HepG2 (cell line): ENCODE results near the gene MYOM1. TPM values are rescaled to one million over a fixed set of nuclear protein-coding genes. Genes with fewer than 3 reads are reported as not detected.

Experiments
- ATF2 ChIP-seq: sonication (generic); formaldehyde crosslinking; IDR thresholded peaks from 2 replicates; pipeline ENCODE4 v1.4.0; 2020; ENCODE audit warnings: missing genetic modification reagents
- ATF7-NPFF ChIP-seq: sonication (generic); formaldehyde crosslinking; IDR thresholded peaks from 2 replicates; pipeline ENCODE4 v1.8.1; 2023; ENCODE audit warnings: mild to moderate bottlenecking, low read depth, missing genetic modification reagents, moderate library complexity
- BCL6 ChIP-seq: IDR thresholded peaks from 2 replicates; pipeline ENCODE4 v1.6.1; 2016; ENCODE audit warnings: missing genetic modification reagents, missing compliant biosample characterization
- HMG20A ChIP-seq: IDR thresholded peaks from 2 replicates; pipeline ENCODE4 v1.6.1; 2016; ENCODE audit warnings: borderline replicate concordance
- KLF6 ChIP-seq: IDR thresholded peaks from 2 replicates; pipeline ENCODE4 v1.8.0; 2016; ENCODE audit warnings: missing biosample characterization, missing genetic modification reagents
- KMT2A ChIP-seq: sonication (generic); formaldehyde crosslinking; IDR thresholded peaks from 2 replicates; pipeline ENCODE4 v1.4.0; 2020; ENCODE audit warnings: missing genetic modification reagents
- KMT2B ChIP-seq: IDR thresholded peaks from 2 replicates; pipeline ENCODE4 v1.6.1; 2016; ENCODE audit warnings: missing genetic modification reagents, missing compliant biosample characterization
- MED1 ChIP-seq: sonication (generic); formaldehyde crosslinking; IDR thresholded peaks from 2 replicates; pipeline ENCODE4 v1.4.0; 2020; ENCODE audit warnings: missing genetic modification reagents
- MLLT10 ChIP-seq: sonication (generic); formaldehyde crosslinking; IDR thresholded peaks from 2 replicates; pipeline ENCODE4 v1.4.0; 2020; ENCODE audit warnings: missing genetic modification reagents
- MTF2 ChIP-seq: sonication (generic); formaldehyde crosslinking; IDR thresholded peaks from 2 replicates; pipeline ENCODE4 v1.5.0; 2020; ENCODE audit warnings: missing genetic modification reagents, borderline replicate concordance
- MXI1 ChIP-seq: IDR thresholded peaks from 3 replicates; pipeline ENCODE4 v1.6.1; 2012; ENCODE audit warnings: low read depth, low read length, inconsistent platforms, borderline replicate concordance
- NR2F6 ChIP-seq, 2 experiments: IDR thresholded peaks; 2 replicates each; pipeline ENCODE4 v1.6.1; 2016; ENCODE audit warnings: antibody characterized with exemption in 1 of 2, mild to moderate bottlenecking in 1 of 2
- POLR2G ChIP-seq: fragments of 200-400 bp; formaldehyde crosslinking; IDR thresholded peaks from 2 replicates; pipeline ENCODE4 v1.6.1; 2018; ENCODE audit warnings: mild to moderate bottlenecking, low read depth, low read length, moderate library complexity
- PRMT3 ChIP-seq: sonication (generic); formaldehyde crosslinking; IDR thresholded peaks from 2 replicates; pipeline ENCODE4 v1.8.1; 2022; ENCODE audit warnings: low read depth, mild to moderate bottlenecking, moderate library complexity, missing genetic modification reagents, borderline replicate concordance
- SOX5 ChIP-seq: IDR thresholded peaks from 2 replicates; pipeline ENCODE4 v1.6.1; 2016; ENCODE audit warnings: borderline replicate concordance
- SP1 ChIP-seq, 2 experiments: fragments of 450-650 bp in 1 of 2; sonication (generic) in 1 of 2; formaldehyde crosslinking in 1 of 2; IDR thresholded peaks; 2 replicates each; pipeline versions ENCODE4 v1.4.0 to v1.6.1; 2016 to 2020; ENCODE audit warnings: missing genetic modification reagents in 1 of 2
- STAT6 ChIP-seq: sonication (generic); formaldehyde crosslinking; IDR thresholded peaks from 2 replicates; pipeline ENCODE4 v1.4.0; 2020; ENCODE audit warnings: missing genetic modification reagents, mild to moderate bottlenecking, borderline replicate concordance
- YEATS4 ChIP-seq: sonication (generic); formaldehyde crosslinking; IDR thresholded peaks from 2 replicates; pipeline ENCODE4 v1.4.0; 2020; ENCODE audit warnings: missing genetic modification reagents, borderline replicate concordance
- ZMYM3 ChIP-seq: sonication (generic); formaldehyde crosslinking; IDR thresholded peaks from 2 replicates; pipeline ENCODE4 v1.5.1; 2020; ENCODE audit warnings: mild to moderate bottlenecking, missing genetic modification reagents
- ZNF180 ChIP-seq: sonication (generic); formaldehyde crosslinking; IDR thresholded peaks from 2 replicates; pipeline ENCODE4 v1.4.0; 2020; ENCODE audit warnings: low read depth, missing genetic modification reagents, borderline replicate concordance
- ZNF205 ChIP-seq: IDR thresholded peaks from 2 replicates; pipeline ENCODE4 v1.6.1; 2018; ENCODE audit warnings: missing biosample characterization, missing genetic modification reagents
- ZNF234 ChIP-seq: sonication (generic); formaldehyde crosslinking; conservative IDR thresholded peaks from 2 replicates; pipeline ENCODE4 v1.5.1; 2020; ENCODE audit warnings: mild to moderate bottlenecking, missing genetic modification reagents
- ZNF280D ChIP-seq: sonication (generic); formaldehyde crosslinking; IDR thresholded peaks from 2 replicates; pipeline ENCODE4 v1.5.1; 2020; ENCODE audit warnings: mild to moderate bottlenecking, missing genetic modification reagents
- ZNF678 ChIP-seq: sonication (generic); formaldehyde crosslinking; IDR thresholded peaks from 2 replicates; pipeline ENCODE4 v1.4.0; 2020; ENCODE audit warnings: mild to moderate bottlenecking, missing genetic modification reagents
- polyA plus RNA-seq, 8 experiments: library from polyadenylated mRNA; depleted of rRNA in 3 of 8; stranded (reverse) in 7 of 8; unstranded in 1 of 8; fragments of >200 nt; fragmentation: Illumina TruSeq in 4 of 8; extraction: Trizol in 4 of 8; gene quantifications; 2 replicates each; pipeline versions ENCODE4 v1.2.1 to v1.2.3, GENCODE V29; 2011 to 2016; ENCODE audit warnings: low read depth in 4 of 8, missing spikeins in 1 of 8, mixed read lengths in 1 of 8; ENCODE audit not compliant: insufficient read depth in 1 of 8
- total RNA-seq, 5 experiments: library from RNA; depleted of rRNA; stranded (reverse); fragments of >200 nt; fragmentation: Illumina TruSeq; extraction: Trizol; gene quantifications; 2 replicates each; pipeline ENCODE4 v1.2.3, GENCODE V29; 2016; ENCODE audit warnings: low read depth in 1 of 5

MYOM1 gene
- total and polyA plus RNA-seq, 2 of the 13 experiments (the other 11 are each of a cell fraction or from before 2014, with no cell fraction given) = 0.46 to 0.98 TPM

- TF ChIP-seq ZNF280D (CRISPR knock-in tag) (no peak), ZMYM3 (CRISPR knock-in tag) (peak; percentile 49; the same call in 1 of the 2 replicates), KLF6 (CRISPR knock-in tag) (peak; percentile 65; the same call in 1 of the 2 replicates), ATF2 (peak; percentile 86), ATF7-NPFF (no peak), MTF2 (no peak), SOX5 (peak; percentile 94), ZNF678 (CRISPR knock-in tag) (no peak), MED1 (CRISPR knock-in tag) (peak; percentile 100), NR2F6 (IDR thresholded peaks at IDR 0.05) (peak; percentile 63), NR2F6 (CRISPR knock-in tag; IDR thresholded peaks at IDR 0.05) (peak; percentile 82), YEATS4 (CRISPR knock-in tag) (peak; percentile 52; the same call in 1 of the 2 replicates), ZNF180 (CRISPR knock-in tag) (no peak), MLLT10 (CRISPR knock-in tag) (no peak), SP1 (IDR thresholded peaks at IDR 0.05) (no peak), SP1 (CRISPR knock-in tag; IDR thresholded peaks at IDR 0.05) (no peak; the same call in 1 of the 2 replicates), ZNF205 (CRISPR knock-in tag) (peak; percentile 61), STAT6 (CRISPR knock-in tag) (0 out of 2 replicates have a peak, but pooled peaks have one; percentile 65), MXI1 (peak; percentile 62; the same call in 1 of the 3 replicates), ZNF234 (CRISPR knock-in tag) (no peak), HMG20A (CRISPR knock-in tag) (peak; percentile 88), PRMT3 (CRISPR knock-in tag) (no peak), KMT2B (peak; percentile 73), POLR2G (peak; percentile 67), KMT2A (peak; percentile 68; the same call in 1 of the 2 replicates), BCL6 (CRISPR knock-in tag) (peak; percentile 96)
Observed at GRCh38 chr18:3037423-3037915, 182.3 kb downstream of the MYOM1 start (continued).
